Measurements from ENCODE around the gene ETS1.
"Not testable (repeated sequence)": the region's sequence is repeated elsewhere in the genome, so short reads cannot be mapped to it uniquely, and the experiment has no call there.

The ETS1 gene

GRCh38 chr11:128455766-128456165, 131.6 kb downstream of the ETS1 start:
- no peak for DNase-seq

DNA sequence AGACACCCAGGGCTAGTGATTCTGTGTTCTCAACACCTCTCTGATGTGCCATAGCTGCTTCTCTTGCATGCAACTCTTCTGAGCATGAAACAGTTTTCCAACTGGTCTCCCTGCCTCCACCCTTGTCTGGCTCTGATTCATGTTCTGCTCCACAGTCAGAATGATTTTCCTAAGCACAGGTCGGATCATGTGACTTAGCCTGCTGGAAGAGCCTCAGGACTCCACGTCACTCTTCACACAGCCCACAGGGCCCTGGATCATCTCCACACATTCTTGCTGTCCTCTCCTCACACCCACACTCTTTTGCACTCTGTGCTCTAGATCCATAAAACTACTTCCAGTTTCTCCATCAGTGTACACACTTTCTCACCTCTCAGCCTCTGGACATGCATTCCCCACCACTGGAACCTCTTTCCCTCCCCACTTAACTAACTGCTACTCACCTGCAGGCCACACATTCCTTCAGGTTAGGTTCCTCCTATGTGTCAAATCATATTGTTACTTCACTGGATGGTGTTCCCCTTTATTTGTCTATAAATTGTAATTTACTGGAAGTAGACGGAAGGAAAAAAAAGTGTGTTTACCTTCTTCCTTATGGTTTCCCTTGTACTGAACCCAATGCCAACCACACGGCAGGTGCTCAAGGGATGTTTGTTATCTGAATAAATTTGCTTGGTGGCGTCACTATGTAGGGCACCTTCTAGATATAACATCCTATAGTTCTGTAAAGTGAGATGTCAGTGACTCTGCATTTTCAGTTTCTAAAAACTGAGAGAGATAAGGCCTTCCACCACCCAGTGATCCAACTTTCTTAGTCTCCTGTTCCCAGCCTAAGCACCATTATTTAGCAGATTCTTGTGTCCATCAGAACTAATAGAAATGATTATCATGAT, 133.7 kb downstream of the ETS1 start:
- peak; percentile 77 for DNase-seq

- peak; percentile 88 for DNase-seq
Observed at GRCh38 chr11:128451652-128452470, 135.5 kb downstream of the ETS1 start.

GRCh38 chr11:128450882-128451651, 136.3 kb downstream of the ETS1 start:
- DNase-seq: no peak

- not testable (repeated sequence) for DNase-seq
Observed at GRCh38 chr11:128450425-128450824, 136.9 kb downstream of the ETS1 start.

GRCh38 chr11:128448981-128449713, 138.2 kb downstream of the ETS1 start:
- DNase-seq: no peak

DNA sequence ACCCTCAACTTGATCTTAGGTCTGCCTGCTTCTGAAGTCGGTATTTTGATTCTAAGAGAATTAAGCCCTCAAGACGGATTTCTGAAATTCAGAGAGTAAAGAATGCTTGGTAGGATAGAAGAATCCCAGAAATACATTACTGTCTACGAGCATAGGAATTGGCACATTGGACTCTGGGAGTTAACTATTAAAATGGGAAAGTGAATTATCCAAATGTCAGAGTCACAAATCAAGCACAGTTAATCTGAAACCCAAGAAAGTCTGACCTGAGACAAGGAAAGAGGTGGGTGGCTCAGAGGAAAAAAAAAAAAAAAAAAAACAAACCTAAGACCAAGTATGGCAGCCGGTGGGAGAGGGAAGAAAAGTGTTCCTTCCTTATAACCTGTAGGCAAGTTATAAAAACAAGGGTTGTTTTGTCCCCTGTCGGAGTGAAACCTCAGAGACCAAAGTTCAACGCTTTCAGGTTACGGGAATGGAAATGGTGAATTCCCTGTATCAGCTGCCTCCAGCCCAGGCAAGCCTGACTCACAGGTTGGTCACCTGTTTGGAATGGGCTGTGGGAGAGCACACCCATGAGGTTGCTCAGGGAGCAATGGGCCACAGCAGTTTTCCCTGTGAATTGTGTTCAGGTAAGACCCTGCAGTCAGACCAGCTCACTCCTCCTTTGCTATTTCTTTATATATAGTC, 139.0 kb downstream of the ETS1 start:
- DNase-seq: no peak

GRCh38 chr11:128447233-128447632, 140.1 kb downstream of the ETS1 start:
- DNase-seq: no peak

GRCh38 chr11:128445921-128446320, 141.4 kb downstream of the ETS1 start:
- not testable (repeated sequence) for DNase-seq

DNA sequence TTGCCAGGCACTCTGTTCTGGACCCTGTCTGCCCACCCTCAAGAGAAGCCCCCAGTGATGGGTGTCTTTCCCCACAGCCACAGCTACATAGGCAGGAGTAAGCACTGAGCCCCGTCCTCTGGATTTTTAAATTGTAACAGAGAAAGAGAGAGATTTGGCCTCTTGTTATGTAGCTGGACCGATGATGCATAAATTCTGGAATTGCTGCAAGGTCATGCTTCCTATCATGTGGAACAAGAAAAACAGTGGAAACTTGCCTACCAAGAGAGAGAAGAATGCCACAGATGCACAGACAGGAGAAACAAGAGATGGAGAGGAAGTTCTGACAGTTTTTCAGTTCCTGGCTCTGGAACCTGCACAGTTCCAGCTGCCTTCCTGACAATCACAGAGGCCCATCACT, 150.2 kb downstream of the ETS1 start:
- DNase-seq: no peak

- DNase-seq: no peak
Observed at GRCh38 chr11:128434818-128435217, 152.5 kb downstream of the ETS1 start.

DNA sequence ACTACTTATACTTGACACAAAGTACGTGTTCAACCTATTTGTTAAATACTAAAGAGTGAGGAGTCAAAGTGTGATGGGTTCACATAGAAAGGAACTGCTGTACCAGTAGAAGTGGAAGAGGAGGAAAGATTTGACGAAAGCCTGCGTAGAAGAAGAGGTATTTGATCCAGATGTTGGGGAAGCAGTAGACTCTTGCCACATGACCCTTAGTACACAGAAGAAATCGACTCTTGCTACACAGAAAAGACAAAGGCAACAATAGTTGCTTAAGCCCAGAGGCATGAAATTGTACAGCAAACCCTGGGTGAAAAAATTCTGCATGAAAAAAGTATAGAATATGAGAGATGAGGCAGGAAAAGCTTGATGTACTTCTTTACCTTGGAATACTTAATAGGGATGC, 152.9 kb downstream of the ETS1 start:
- DNase-seq: no peak

DNA sequence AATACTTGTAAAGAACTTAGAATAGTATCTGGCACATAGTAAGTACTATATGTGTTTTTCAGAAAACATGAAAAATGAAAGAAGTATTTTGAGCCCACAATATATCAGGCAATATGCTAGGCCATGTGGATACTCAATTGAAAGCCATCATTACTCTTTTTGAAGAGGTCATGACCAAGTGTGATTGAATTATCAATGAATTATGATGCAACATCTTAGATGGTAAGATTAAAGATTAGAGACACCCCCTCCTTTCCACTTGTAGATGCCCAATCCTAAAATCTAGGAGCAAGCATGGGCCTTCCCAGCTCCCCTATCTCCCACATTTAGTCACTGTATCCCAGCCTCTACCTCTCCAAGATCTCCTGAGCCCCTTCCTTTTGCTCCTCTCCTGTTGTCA, 154.4 kb downstream of the ETS1 start:
- no peak for DNase-seq

GRCh38 chr11:128431931-128432330, 155.4 kb downstream of the ETS1 start:
- no peak for DNase-seq

DNA sequence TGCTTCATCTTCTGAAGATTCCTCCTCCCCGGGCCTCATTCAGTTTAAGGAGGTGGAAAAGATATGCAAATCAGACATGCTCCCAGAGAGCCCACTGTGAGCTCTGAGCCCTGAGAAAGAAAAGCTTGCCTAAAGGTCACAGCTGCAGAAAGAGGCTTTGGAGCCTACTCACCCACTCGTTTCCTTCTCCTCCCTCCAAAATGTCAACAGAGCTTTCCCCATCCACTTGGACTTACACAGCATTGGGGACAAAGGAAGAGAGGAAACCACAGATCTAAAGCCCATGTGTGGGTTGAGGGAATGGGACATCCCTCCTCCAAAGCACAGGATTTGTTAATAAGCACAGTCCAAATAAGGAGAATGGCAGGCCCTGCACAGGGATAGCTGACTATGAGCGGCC, 158.4 kb downstream of the ETS1 start:
- no peak for DNase-seq

GRCh38 chr11:128424851-128425285, 162.5 kb downstream of the ETS1 start:
- DNase-seq: peak; percentile 88

- DNase-seq: peak; percentile 89
Observed at GRCh38 chr11:128424271-128424711, 163.1 kb downstream of the ETS1 start.

DNA sequence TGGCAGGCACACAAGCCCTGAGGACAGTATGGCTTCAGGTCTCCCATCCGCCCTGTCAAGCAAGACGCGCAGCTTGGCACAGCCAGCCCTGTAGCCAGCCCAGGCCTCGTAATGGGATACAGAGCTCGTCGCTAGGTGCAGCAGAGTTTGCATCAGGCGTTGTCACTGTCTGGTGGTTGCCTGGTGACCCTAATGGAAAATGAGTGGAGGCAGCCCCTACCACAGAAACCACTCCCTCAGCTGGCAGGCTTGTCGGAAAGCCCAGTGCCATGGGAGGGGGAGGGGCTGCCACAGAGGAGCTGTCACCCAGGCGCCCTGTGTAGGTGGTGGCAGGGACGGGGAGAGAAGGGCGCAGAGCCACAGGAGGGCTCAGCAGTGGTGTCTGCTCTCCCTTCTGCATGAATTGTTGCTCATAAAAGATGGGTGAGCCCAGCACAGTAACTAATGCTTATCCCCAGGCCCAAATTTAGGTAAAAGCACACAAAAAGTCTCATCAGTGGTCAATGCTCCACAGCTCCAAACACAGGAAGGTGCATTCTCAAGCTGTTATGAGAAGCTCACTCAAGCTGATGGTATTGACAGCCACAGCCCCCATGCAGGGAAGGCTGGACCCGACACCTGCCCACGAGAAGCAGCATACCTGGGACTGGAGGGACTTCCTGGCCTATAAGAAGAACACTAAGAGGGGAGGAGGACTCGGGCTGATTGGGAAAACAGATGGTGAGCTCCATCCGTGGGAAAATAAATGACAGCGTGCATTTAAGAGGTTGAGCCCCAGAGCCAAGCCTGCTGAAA, 164.6 kb downstream of the ETS1 start:
- peak; percentile 83 for DNase-seq

- no peak for DNase-seq
Observed at GRCh38 chr11:128421577-128422330, 165.6 kb downstream of the ETS1 start.

GRCh38 chr11:128420951-128421350, 166.4 kb downstream of the ETS1 start:
- no peak for DNase-seq

All from femur (tissue), 1 donor.